Pancreas (tissue), 10 donors: ENCODE data around the gene DNAH17. TPM values are rescaled to one million over a fixed set of nuclear protein-coding genes. Genes with fewer than 3 reads are reported as not detected.

Experiments
- ATAC-seq, 4 donors: fragments of 200-7000 bp; cut with Tn5 transposase; one replicate each; pipeline versions ENCODE4 v1.8.0 to v1.9.1; 2020; ENCODE audit warnings: mild to moderate bottlenecking in 4 of 4, moderate library complexity in 4 of 4
- DNase-seq, 6 donors: peaks; one replicate each; pipeline ENCODE4 v3.0.0-alpha.2; 2020
- FAIRE-seq: peaks from 2 replicates; lab custom pipeline; 2012; peaks lifted over from hg19 to GRCh38; lab: Jason Lieb, UNC
- H3K27ac ChIP-seq, 4 donors: fragments of 200-600 bp; sonication (generic); 1 replicate in 3 of 4; 2 replicates in 1 of 4; pipeline versions ENCODE4 v1.5.0 to v1.8.0; 2020
- H3K27me3 ChIP-seq, 4 donors: fragments of 200-600 bp; one replicate each; pipeline ENCODE4 v1.8.0; 2021
- H3K36me3 ChIP-seq, 3 donors: fragments of 200-600 bp; sonication (generic) in 1 of 3; one replicate each; pipeline versions ENCODE4 v1.5.0 to v1.8.0; 2020 to 2021
- H3K4me1 ChIP-seq, 3 donors: fragments of 200-600 bp; one replicate each; pipeline ENCODE4 v1.8.0; 2021
- H3K4me3 ChIP-seq, 4 donors: fragments of 200-600 bp; sonication (generic) in 2 of 4; one replicate each; pipeline versions ENCODE4 v1.5.0 to v1.8.0; 2020 to 2021
- H3K9me3 ChIP-seq, 4 donors: fragments of 200-600 bp; one replicate each; pipeline ENCODE4 v1.8.0; 2021
- WGBS, 2 donors: extraction: QIAGEN DNeasy Blood & Tissue Kit; methylation state at CpG; one replicate each; pipeline ENCODE4 v1.1.7; 2013; 5-methylcytosine and 5-hydroxymethylcytosine counted together
- intact Hi-C, 3 donors: fragments of 100-400 bp; cut with DNase I; formaldehyde crosslinking; loops; one replicate each; pipeline versions ENCODE4 v1.11.1 to v1.14.2; 2022
- polyA plus RNA-seq, 2 donors: library from polyadenylated mRNA; stranded (reverse); fragments of 200-250 nt; gene quantifications; one replicate each; pipeline ENCODE4 v1.2.3, GENCODE V29; 2013
- total RNA-seq, 6 donors: library from RNA; stranded (reverse); fragmentation: NEBNext Ultra II Directional in 4 of 6; extraction: Animal tissue kit (Norgen Biotek cat#: 25700) in 4 of 6; gene quantifications; one replicate each; pipeline versions ENCODE4 v1.2.1 to v1.2.4, GENCODE V29; 2021 to 2023
- TF ChIP-seq, protein P1 (sequence below), 4 donors: fragments of 200-600 bp; sonication (generic) in 3 of 4; IDR thresholded peaks; one replicate each; pipeline versions ENCODE4 v1.5.0 to v1.8.0; 2021; ENCODE audit warnings: antibody characterized with exemption in 4 of 4
- donor health status: healthy with polysubstance abuse.
- donor health status: DM: no; HTN: no; CAD: no; lungs with moderate emphysema.
- donor health status: DM: no; HTN: no; CAD: no.
- donor health status: control.
- donor health status: control.
- donor health status: Bipolar disorder and iron deficiency.
- donor health status: DM: yes; HTN: yes; CAD: no.
- donor health status: DM: no; HTN: no; CAD: no.
- donor health status: DM: no; HTN: no; CAD: no.
- donor health status: DM: yes; HTN: yes; CAD: no.

The DNAH17 gene
- total and polyA plus RNA-seq, 8 donors: 0.02 to 0.08 (median 0.03) TPM; not detected in 5

DNA sequence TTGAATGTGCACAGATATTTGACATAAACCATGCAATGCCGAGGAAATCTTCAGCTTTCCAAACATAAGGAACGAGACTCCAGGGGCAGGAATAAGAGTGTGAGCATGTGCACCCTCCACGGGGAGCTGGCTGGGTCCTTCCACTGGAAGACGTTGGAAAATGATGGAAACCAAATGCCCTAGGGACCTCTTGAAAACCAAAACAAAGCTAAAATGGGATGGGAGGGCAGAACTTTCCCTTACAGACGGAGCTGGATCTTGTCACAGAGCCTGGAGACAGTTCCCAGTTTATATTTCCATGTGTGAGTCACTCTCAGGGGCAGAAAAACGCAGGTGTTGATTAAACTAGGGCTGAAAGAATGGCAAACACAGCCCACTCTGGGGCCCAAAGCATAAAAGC, 34.4 kb upstream of the DNAH17 start:
- DNase-seq (no peak), FAIRE-seq (no peak), ATAC-seq (no peak)
- Histone ChIP-seq H3K27ac (no peak overlapping the region), H3K4me3 (no peak overlapping the region), H3K4me1 (no peaks in the 10 kb centered on the region), H3K9me3 (no peaks in the 10 kb centered on the region), H3K36me3 (no peaks in the 10 kb centered on the region), H3K27me3 (no peaks in the 10 kb centered on the region)
- TF ChIP-seq, protein P1, sequence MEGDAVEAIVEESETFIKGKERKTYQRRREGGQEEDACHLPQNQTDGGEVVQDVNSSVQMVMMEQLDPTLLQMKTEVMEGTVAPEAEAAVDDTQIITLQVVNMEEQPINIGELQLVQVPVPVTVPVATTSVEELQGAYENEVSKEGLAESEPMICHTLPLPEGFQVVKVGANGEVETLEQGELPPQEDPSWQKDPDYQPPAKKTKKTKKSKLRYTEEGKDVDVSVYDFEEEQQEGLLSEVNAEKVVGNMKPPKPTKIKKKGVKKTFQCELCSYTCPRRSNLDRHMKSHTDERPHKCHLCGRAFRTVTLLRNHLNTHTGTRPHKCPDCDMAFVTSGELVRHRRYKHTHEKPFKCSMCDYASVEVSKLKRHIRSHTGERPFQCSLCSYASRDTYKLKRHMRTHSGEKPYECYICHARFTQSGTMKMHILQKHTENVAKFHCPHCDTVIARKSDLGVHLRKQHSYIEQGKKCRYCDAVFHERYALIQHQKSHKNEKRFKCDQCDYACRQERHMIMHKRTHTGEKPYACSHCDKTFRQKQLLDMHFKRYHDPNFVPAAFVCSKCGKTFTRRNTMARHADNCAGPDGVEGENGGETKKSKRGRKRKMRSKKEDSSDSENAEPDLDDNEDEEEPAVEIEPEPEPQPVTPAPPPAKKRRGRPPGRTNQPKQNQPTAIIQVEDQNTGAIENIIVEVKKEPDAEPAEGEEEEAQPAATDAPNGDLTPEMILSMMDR (IDR thresholded peaks at IDR 0.05): no peak
- intact Hi-C loops: no loop called here
- WGBS, 2 donors: 38 to 45% methylated on average over 6 of the region's 6 CpGs

DNA sequence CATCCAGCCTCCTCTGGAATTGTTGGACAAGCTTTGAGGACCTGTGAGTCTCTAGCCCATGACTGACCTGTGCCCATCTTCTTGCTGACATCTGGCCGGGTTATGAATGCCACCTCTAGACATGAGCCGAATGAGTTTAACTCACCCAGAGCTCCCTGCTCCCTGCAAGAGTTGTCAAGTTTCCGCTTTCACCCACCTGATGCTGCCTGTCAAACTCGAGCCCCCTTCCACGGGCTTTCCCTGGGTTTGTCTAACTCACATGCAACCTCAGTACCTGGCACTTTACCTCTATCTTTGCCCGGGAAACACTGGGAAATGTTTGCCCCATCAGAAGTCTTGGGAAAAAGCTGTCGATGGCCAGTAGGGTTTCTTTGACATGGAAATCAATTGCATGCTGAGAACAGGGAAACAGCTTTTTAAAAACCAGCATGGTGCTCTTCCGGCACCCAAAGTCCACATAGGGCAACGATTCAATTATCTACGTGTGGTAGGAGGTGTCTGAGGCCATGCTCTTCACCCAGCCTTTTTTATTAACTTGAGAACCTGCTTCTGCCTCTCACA, 33.8 kb upstream of the DNAH17 start:
- FAIRE-seq (no peak), ATAC-seq (no peak), DNase-seq (no peak)
- TF ChIP-seq, protein P1 (IDR thresholded peaks at IDR 0.05): no peak
- Histone ChIP-seq H3K4me3 (no peak overlapping the region), H3K27ac (no peak overlapping the region), H3K36me3 (no peaks in the 10 kb centered on the region), H3K27me3 (no peaks in the 10 kb centered on the region), H3K4me1 (no peaks in the 10 kb centered on the region), H3K9me3 (no peaks in the 10 kb centered on the region)
- WGBS, 2 donors: 34 to 41% methylated on average over 10 of the region's 10 CpGs
- intact Hi-C loops: no loop called here

DNA sequence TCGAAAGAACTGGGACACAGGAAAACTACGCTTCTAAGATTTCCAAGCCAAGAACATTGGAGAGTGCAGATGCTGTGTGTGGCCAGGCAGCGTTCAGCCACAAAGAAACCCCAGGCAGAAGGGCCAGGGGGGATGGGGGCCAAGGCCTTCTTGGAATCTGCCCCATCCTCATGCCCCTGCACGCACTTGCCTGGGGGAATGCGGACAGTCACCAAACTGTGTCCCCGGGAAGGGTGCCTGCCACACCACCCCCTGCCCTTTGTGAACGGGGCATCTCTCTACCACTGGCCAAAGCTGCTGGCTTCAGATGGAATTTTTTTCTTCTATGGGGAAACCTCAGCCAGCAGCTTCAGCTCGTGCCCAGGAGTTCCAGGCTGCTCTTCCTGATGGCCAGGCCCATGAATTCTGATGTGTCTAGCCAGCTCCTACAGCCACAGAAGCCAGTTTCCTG, 32.0 kb upstream of the DNAH17 start:
- H3K27me3 ChIP-seq: no peaks in the 10 kb centered on the region
- H3K36me3 ChIP-seq: no peaks in the 10 kb centered on the region
- ATAC-seq: no peak
- 65 to 72% methylated on average over 8 of the region's 8 CpGs for WGBS, 2 donors
- no peaks in the 10 kb centered on the region for H3K9me3 ChIP-seq
- no peaks in the 10 kb centered on the region for H3K4me1 ChIP-seq
- H3K27ac ChIP-seq: no peak overlapping the region
- TF ChIP-seq, protein P1 (IDR thresholded peaks at IDR 0.05): no peak
- DNase-seq: no peak
- no peak for FAIRE-seq
- intact Hi-C loops: no loop called here
- no peak overlapping the region for H3K4me3 ChIP-seq

DNA sequence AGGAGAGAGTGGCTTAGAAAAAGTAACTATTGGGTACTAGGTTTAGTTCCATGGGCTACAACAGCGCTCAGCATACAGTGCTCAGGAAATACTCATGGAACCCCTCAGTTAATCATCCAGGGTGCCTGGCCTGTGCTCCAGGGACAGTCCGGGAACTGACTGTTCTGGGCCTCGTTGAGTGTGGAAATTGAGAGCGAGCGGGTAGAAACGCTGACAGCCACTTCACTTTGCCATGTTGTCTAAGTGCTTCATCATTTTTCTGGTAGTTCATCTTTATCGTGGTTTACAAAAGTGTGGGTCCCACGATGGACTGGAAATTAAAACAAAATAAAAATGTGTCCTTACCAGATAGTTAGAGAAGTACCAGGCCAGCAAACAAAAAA, 31.6 kb upstream of the DNAH17 start:
- DNase-seq: no peak
- H3K9me3 ChIP-seq: no peaks in the 10 kb centered on the region
- H3K36me3 ChIP-seq: no peaks in the 10 kb centered on the region
- no peaks in the 10 kb centered on the region for H3K27me3 ChIP-seq
- H3K27ac ChIP-seq: no peak overlapping the region
- FAIRE-seq: no peak
- no peak for ATAC-seq
- intact Hi-C loops: no loop called here
- H3K4me1 ChIP-seq: no peaks in the 10 kb centered on the region
- H3K4me3 ChIP-seq: no peak overlapping the region
- TF ChIP-seq, protein P1 (IDR thresholded peaks at IDR 0.05): no peak
- WGBS, 2 donors: 76 to 83% methylated on average over 8 of the region's 8 CpGs

DNA sequence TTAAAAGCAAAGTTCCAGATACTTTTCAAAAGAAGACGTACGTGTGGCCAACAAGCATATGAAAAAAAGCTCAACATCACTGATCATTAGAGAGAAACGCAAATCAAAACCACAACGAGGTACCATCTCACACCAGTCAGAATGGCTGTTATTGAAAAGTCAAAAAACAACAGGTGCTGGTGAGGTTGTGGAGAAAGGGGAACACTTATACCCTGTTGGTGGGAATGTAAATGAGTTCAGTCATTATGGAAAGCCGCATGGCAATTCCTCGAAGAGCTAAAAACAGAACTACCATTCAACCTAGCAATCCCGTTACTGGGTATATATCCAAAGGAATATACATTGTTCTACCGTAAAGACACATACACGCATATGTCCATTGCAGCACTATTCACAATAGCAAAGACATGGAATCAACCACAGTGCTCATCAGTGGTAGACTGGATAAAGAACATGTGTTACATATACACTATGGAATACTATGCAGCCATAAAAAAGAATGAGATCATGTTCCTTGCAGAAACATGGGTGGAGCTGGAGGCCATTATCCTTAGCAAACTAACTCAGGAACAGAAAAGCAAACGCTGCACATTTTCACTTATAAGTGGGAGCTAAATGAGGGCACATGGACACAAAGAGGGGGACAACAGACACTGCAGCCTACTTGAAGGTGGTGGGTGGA, 31.1 kb upstream of the DNAH17 start:
- Histone ChIP-seq H3K27ac (no peak overlapping the region), H3K36me3 (no peaks in the 10 kb centered on the region), H3K4me1 (no peaks in the 10 kb centered on the region), H3K9me3 (no peaks in the 10 kb centered on the region), H3K27me3 (no peaks in the 10 kb centered on the region), H3K4me3 (no peak overlapping the region)
- 85 to 92% methylated on average over 10 of the region's 10 CpGs for WGBS, 2 donors
- ATAC-seq: no peak
- FAIRE-seq: no peak
- no peak for DNase-seq
- intact Hi-C loops: no loop called here
- TF ChIP-seq, protein P1 (IDR thresholded peaks at IDR 0.05): no peak
